ENCODE measurements around the gene SNTB2. TPM values are rescaled to one million over a fixed set of nuclear protein-coding genes. Genes with fewer than 3 reads are reported as not detected.

Gene SNTB2
- total and polyA plus RNA-seq, 2 of the 8 experiments (the other 6 are each of a cell fraction or from before 2014, with no cell fraction given) = 6.0 to 16.1 TPM

DNA sequence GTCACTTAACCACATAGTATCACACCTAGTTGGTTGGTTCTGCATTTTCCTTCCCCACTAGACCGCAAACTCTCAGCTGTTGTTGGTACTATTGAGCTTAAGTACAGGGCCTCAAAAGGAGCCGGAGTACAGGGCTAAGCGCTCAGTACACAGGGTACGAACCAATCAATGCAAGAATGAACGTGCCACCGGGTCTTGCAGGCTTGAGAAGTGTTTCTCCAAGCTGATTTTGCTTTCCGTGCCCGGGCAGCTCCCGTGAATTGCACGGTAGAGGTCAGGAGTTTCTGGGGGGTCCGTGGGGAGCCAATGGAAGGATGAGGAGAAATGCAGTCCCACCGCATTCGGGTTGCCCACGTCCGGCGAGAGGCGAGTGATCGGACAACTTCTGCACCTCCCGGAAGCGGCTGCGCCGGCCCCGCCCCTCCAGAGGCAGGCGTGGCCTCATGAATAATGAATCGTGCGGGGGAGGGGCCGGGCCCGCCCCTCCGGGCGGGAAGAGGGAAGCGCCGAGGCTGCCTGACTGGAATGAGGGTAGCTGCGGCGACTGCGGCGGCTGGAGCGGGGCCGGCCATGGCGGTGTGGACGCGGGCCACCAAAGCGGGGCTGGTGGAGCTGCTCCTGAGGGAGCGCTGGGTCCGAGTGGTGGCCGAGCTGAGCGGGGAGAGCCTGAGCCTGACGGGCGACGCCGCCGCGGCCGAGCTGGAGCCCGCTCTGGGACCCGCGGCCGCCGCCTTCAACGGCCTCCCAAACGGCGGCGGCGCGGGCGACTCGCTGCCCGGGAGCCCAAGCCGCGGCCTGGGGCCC, at the start of gene SNTB2 (continued):
- TF ChIP-seq, protein P1, sequence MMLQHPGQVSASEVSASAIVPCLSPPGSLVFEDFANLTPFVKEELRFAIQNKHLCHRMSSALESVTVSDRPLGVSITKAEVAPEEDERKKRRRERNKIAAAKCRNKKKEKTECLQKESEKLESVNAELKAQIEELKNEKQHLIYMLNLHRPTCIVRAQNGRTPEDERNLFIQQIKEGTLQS (IDR thresholded peaks at IDR 0.05; ENCODE audit: insufficient read depth, low read depth, low read length) = no peak
- TF ChIP-seq SP4 (IDR thresholded peaks at IDR 0.05; ENCODE audit: low read length) = peak; percentile 81
- TF ChIP-seq TCF12 (IDR thresholded peaks at IDR 0.05; ENCODE audit: low read depth, low read length) = no peak
- TF ChIP-seq, protein P2, sequence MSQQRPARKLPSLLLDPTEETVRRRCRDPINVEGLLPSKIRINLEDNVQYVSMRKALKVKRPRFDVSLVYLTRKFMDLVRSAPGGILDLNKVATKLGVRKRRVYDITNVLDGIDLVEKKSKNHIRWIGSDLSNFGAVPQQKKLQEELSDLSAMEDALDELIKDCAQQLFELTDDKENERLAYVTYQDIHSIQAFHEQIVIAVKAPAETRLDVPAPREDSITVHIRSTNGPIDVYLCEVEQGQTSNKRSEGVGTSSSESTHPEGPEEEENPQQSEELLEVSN (IDR thresholded peaks at IDR 0.05) = peak; percentile 72
- TF ChIP-seq POLR2A (IDR thresholded peaks at IDR 0.05; ENCODE audit: control extremely low read depth in 1 of 2, low read depth in 2 of 2, low read length in 2 of 2) = peak; percentile 93
- TF ChIP-seq MAFK (IDR thresholded peaks at IDR 0.05; ENCODE audit: low read depth, low read length) = no peak
- peak; percentile 40 for TF ChIP-seq NRF1 (IDR thresholded peaks at IDR 0.05; ENCODE audit: low read depth, low read length)
- peak; percentile 58 for TF ChIP-seq KDM4A (IDR thresholded peaks at IDR 0.05; ENCODE audit: low read depth, low read length, severe bottlenecking)
- TF ChIP-seq ZNF274 (IDR thresholded peaks at IDR 0.05; ENCODE audit: borderline replicate concordance, extremely low read depth, low read length) = no peak
- TF ChIP-seq TAF7 (optimal IDR thresholded peaks at IDR 0.05; ENCODE audit: borderline replicate concordance, low read depth, low read length) = peak; percentile 61
- peak; percentile 28; the same call in 1 of the 2 replicates for TF ChIP-seq RBBP5 (IDR thresholded peaks at IDR 0.05; ENCODE audit: borderline replicate concordance, low read depth, low read length)
- TF ChIP-seq GABPA (IDR thresholded peaks at IDR 0.05; ENCODE audit: borderline replicate concordance, insufficient read depth, low read length) = no peak; the same call in 1 of the 2 replicates
- no peak for TF ChIP-seq SRF (IDR thresholded peaks at IDR 0.05; ENCODE audit: low read depth, low read length)
- TF ChIP-seq SP1 (IDR thresholded peaks at IDR 0.05; ENCODE audit: low read depth, low read length) = peak; percentile 85
- TF ChIP-seq SIRT6 (IDR thresholded peaks at IDR 0.05; ENCODE audit: low read length) = no peak
- no peak for TF ChIP-seq POU5F1 (IDR thresholded peaks at IDR 0.05; ENCODE audit: low read depth, low read length)
- TF ChIP-seq BRCA1 (IDR thresholded peaks at IDR 0.05; ENCODE audit: low read depth, low read length) = no peak
